Peyer's patch (tissue), 4 donors: Measurements from ENCODE around the gene OVCH2. TPM values are rescaled to one million over a fixed set of nuclear protein-coding genes. Genes with fewer than 3 reads are reported as not detected.

ENCODE experiments used
- DNase-seq, 3 donors: peaks; one replicate each; pipeline ENCODE4 v3.0.0-alpha.2; 2017 to 2019
- H3K27ac ChIP-seq, 4 donors: fragments of 200-600 bp; sonication (generic); one replicate each; pipeline ENCODE4 v1.5.1; 2016 to 2019
- H3K27me3 ChIP-seq, 2 donors: fragments of 200-600 bp; sonication (generic); one replicate each; pipeline ENCODE4 v1.5.1; 2019
- H3K36me3 ChIP-seq, 3 donors: fragments of 200-600 bp; sonication (generic); one replicate each; pipeline ENCODE4 v1.5.1; 2016 to 2019
- H3K4me1 ChIP-seq, 4 donors: fragments of 200-600 bp; sonication (generic); one replicate each; pipeline ENCODE4 v1.5.1; 2016 to 2019
- H3K4me3 ChIP-seq, 4 donors: fragments of 200-600 bp; sonication (generic); 1 replicate in 3 of 4; 2 replicates in 1 of 4; pipeline ENCODE4 v1.5.1; 2016 to 2019; ENCODE audit warnings: mild to moderate bottlenecking in 1 of 4
- H3K9me3 ChIP-seq, 4 donors: fragments of 200-600 bp; sonication (generic); one replicate each; pipeline ENCODE4 v1.5.1; 2016 to 2019; ENCODE audit warnings: mild to moderate bottlenecking in 1 of 4
- CTCF ChIP-seq, 6 experiments: fragments of 450-650 bp in 4 of 6; fragments of 200-600 bp in 2 of 6; sonication (generic) in 1 of 6; IDR thresholded peaks; one replicate each; pipeline ENCODE4 v1.5.1; 2017 to 2019; ENCODE audit warnings: antibody characterized with exemption in 6 of 6, mild to moderate bottlenecking in 3 of 6, moderate library complexity in 1 of 6
- POLR2A ChIP-seq, 2 donors: fragments of 450-650 bp; IDR thresholded peaks; one replicate each; pipeline ENCODE4 v1.5.1; 2017; ENCODE audit warnings: antibody characterized with exemption in 2 of 2, mild to moderate bottlenecking in 2 of 2, moderate library complexity in 2 of 2
- total RNA-seq, 4 donors: library from RNA; depleted of rRNA; stranded (reverse); fragments of >200 nt; gene quantifications; one replicate each; pipeline ENCODE4 v1.1.0, GENCODE V29; 2016

Gene OVCH2
- total RNA-seq, 4 donors from 2014 or later, result not detected

GRCh38 chr11:7688238-7688826 is 17.9 kb downstream of the OVCH2 start:
- no peak overlapping the region for H3K4me3 ChIP-seq
- H3K36me3 ChIP-seq, result no peaks in the 10 kb centered on the region
- TF ChIP-seq POLR2A (IDR thresholded peaks at IDR 0.05) (no peak), CTCF (IDR thresholded peaks at IDR 0.05) (peak; percentile 52 to 73 (median 68))
- no peaks in the 10 kb centered on the region for H3K9me3 ChIP-seq
- H3K4me1 ChIP-seq, result no peaks in the 10 kb centered on the region
- DNase-seq, result no peak
- H3K27me3 ChIP-seq, result no peaks in the 10 kb centered on the region
- H3K27ac ChIP-seq, result no peak overlapping the region

GRCh38 chr11:7687386-7687785 is 18.9 kb downstream of the OVCH2 start:
- Histone ChIP-seq H3K27ac (no peak overlapping the region), H3K4me1 (no peaks in the 10 kb centered on the region), H3K27me3 (no peaks in the 10 kb centered on the region), H3K36me3 (no peaks in the 10 kb centered on the region), H3K4me3 (no peak overlapping the region), H3K9me3 (no peaks in the 10 kb centered on the region)
- TF ChIP-seq POLR2A (IDR thresholded peaks at IDR 0.05) (no peak), CTCF (IDR thresholded peaks at IDR 0.05) (no peak)
- no peak for DNase-seq

GRCh38 chr11:7686761-7687160 is 19.5 kb downstream of the OVCH2 start:
- Histone ChIP-seq H3K4me1 (no peaks in the 10 kb centered on the region), H3K27me3 (no peaks in the 10 kb centered on the region), H3K9me3 (no peaks in the 10 kb centered on the region), H3K4me3 (no peak overlapping the region), H3K36me3 (no peaks in the 10 kb centered on the region), H3K27ac (no peak overlapping the region)
- DNase-seq, result no peak
- TF ChIP-seq POLR2A (IDR thresholded peaks at IDR 0.05) (no peak), CTCF (IDR thresholded peaks at IDR 0.05) (no peak)

GRCh38 chr11:7683571-7683970 is 22.7 kb downstream of the OVCH2 start:
- DNase-seq, result no peak
- Histone ChIP-seq H3K4me3 (no peak overlapping the region), H3K27ac (no peak overlapping the region), H3K36me3 (no peaks in the 10 kb centered on the region), H3K27me3 (no peaks in the 10 kb centered on the region), H3K4me1 (no peaks in the 10 kb centered on the region), H3K9me3 (no peaks in the 10 kb centered on the region)
- TF ChIP-seq POLR2A (IDR thresholded peaks at IDR 0.05), result no peak
- TF ChIP-seq CTCF (IDR thresholded peaks at IDR 0.05), result no peak

GRCh38 chr11:7677796-7678201 is 28.5 kb downstream of the OVCH2 start:
- Histone ChIP-seq H3K9me3 (no peaks in the 10 kb centered on the region), H3K36me3 (no peaks in the 10 kb centered on the region), H3K4me1 (peaks cover 0 to 17% (median 6%) of the 10 kb centered on the region in 4 donors), H3K27me3 (peaks cover 0 to 6% of the 10 kb centered on the region in 2 donors), H3K4me3 (no peak overlapping the region), H3K27ac (no peak overlapping the region)
- TF ChIP-seq POLR2A (IDR thresholded peaks at IDR 0.05) (no peak), CTCF (IDR thresholded peaks at IDR 0.05) (no peak)
- DNase-seq, result no peak

GRCh38 chr11:7677071-7677470 is 29.2 kb downstream of the OVCH2 start:
- Histone ChIP-seq H3K27ac (no peak overlapping the region), H3K9me3 (no peaks in the 10 kb centered on the region), H3K36me3 (no peaks in the 10 kb centered on the region), H3K4me1 (peaks cover 0 to 19% (median 7%) of the 10 kb centered on the region in 4 donors), H3K4me3 (no peak overlapping the region), H3K27me3 (peaks cover 0 to 6% of the 10 kb centered on the region in 2 donors)
- no peak for DNase-seq
- TF ChIP-seq POLR2A (IDR thresholded peaks at IDR 0.05) (no peak), CTCF (IDR thresholded peaks at IDR 0.05) (no peak)
